GM12892 (cell line): ENCODE results near the gene FAM83B.

ENCODE experiments used
- POLR2A ChIP-seq: IDR thresholded peaks from 2 replicates; pipeline ENCODE4 v1.6.1; 2011; ENCODE audit warnings: low read depth, low read length, control low read depth
- POLR2AphosphoS5 ChIP-seq: IDR thresholded peaks from 2 replicates; pipeline ENCODE4 v1.6.1; 2011; ENCODE audit warnings: low read depth, low read length, control low read depth

GRCh38 chr6:54971825-54972224 is 125.3 kb downstream of the FAM83B start:
- TF ChIP-seq POLR2A, result no peak
- TF ChIP-seq POLR2AphosphoS5, result no peak
